ENCODE data around the gene MFSD11.

Gene MFSD11

Small RNA genes lying within 50 kb of the gene (small RNA-seq; reads per million reads assigned to genes)
- gene AC005837.3: 0 to 0.03 reads per million in 2 experiments
- gene RF02271: 0 reads per million in 2 experiments
- gene RNU6-97P: 0 reads per million in 2 experiments
- 0.10 to 6.3 reads per million in 2 experiments for gene RNY4P36

Data from SK-N-DZ (cell line).